ENCODE data around the gene TUBB. TPM values are rescaled to one million over a fixed set of nuclear protein-coding genes. Genes with fewer than 3 reads are reported as not detected.

TUBB gene
- total and polyA plus RNA-seq, 9 of the 15 experiments (the other 6 are each of a cell fraction or from before 2014, with no cell fraction given), result 971 to 2,870 (median 1,478) TPM

- TF ChIP-seq ZNF407 (IDR thresholded peaks at IDR 0.05; ENCODE audit: low read depth), result no peak
- TF ChIP-seq BCOR (IDR thresholded peaks at IDR 0.05), result peak; percentile 64
- peak; percentile 75; the same call in 1 of the 2 replicates for TF ChIP-seq ZKSCAN8 (CRISPR knock-in tag; IDR thresholded peaks at IDR 0.05)
- TF ChIP-seq HNRNPL (IDR thresholded peaks at IDR 0.05; ENCODE audit: low read depth, low read length), result no peak
- no peak for TF ChIP-seq SMAD1 (IDR thresholded peaks at IDR 0.05; ENCODE audit: low read depth, low read length, partially characterized antibody)
- peak; percentile 83 for TF ChIP-seq MEIS2 (IDR thresholded peaks at IDR 0.05; ENCODE audit: partially characterized antibody)
- TF ChIP-seq NONO (IDR thresholded peaks at IDR 0.05; ENCODE audit: low read depth in 2 of 2, low read length in 1 of 2), result no peak
- TF ChIP-seq ZNF79 (CRISPR knock-in tag; IDR thresholded peaks at IDR 0.05; ENCODE audit: low read depth), result no peak; the same call in 1 of the 2 replicates
- TF ChIP-seq BHLHE40 (IDR thresholded peaks at IDR 0.05; ENCODE audit: low read length), result peak; percentile 85
- no peak for TF ChIP-seq MIER1 (IDR thresholded peaks at IDR 0.05; ENCODE audit: low read depth)
- peak; percentile 89 for TF ChIP-seq SMARCB1 (IDR thresholded peaks at IDR 0.05; ENCODE audit: insufficient read length, low read depth)
- TF ChIP-seq PPARD (CRISPR knock-in tag; IDR thresholded peaks at IDR 0.05), result no peak
- no peak for TF ChIP-seq POLR2AphosphoS5 (IDR thresholded peaks at IDR 0.05; ENCODE audit: control insufficient read depth, insufficient read depth, low read depth, low read length)
- TF ChIP-seq FOXK2 (conservative IDR thresholded peaks at IDR 0.05 in 1 of 2, IDR thresholded peaks at IDR 0.05 in 1 of 2; ENCODE audit: low read depth in 2 of 2), result peak in 1 of 2 experiments; percentile 36; a peak in 1 of 4 replicates
- no peak for TF ChIP-seq RBM25 (IDR thresholded peaks at IDR 0.05; ENCODE audit: low read depth, low read length, severe bottlenecking)
- TF ChIP-seq ETS1 (conservative IDR thresholded peaks at IDR 0.05; ENCODE audit: control insufficient read depth, low read depth, low read length), result 0 out of 2 replicates have a peak, but pooled peaks have one; percentile 31
- peak; percentile 98 for TF ChIP-seq CTBP1 (IDR thresholded peaks at IDR 0.05; ENCODE audit: borderline replicate concordance)
Measured at GRCh38 chr6:30769088-30769852, 49.1 kb downstream of the TUBB start (continued).

Data from K562 (cell line).